D721Med (cell line): ENCODE data around the gene RHOBTB1.

Experiments used
- DNase-seq: peaks from one replicate; pipeline ENCODE4 v3.0.0; 2011; ENCODE audit warnings: low spot score; ENCODE audit not compliant: insufficient read length
- FAIRE-seq: peaks from 2 replicates; lab custom pipeline; 2011; peaks lifted over from hg19 to GRCh38; lab: Jason Lieb, UNC
- CTCF ChIP-seq: IDR thresholded peaks from 2 replicates; pipeline ENCODE4 v1.5.1; 2012; ENCODE audit warnings: mild to moderate bottlenecking, control low read depth; ENCODE audit not compliant: insufficient read depth; ENCODE audit errors: missing control alignments

RHOBTB1 gene

GRCh38 chr10:60957667-60958221 is 13.8 kb upstream of the RHOBTB1 start:
- DNase-seq (no peak), FAIRE-seq (no peak)
- TF ChIP-seq CTCF, result no peak

DNA sequence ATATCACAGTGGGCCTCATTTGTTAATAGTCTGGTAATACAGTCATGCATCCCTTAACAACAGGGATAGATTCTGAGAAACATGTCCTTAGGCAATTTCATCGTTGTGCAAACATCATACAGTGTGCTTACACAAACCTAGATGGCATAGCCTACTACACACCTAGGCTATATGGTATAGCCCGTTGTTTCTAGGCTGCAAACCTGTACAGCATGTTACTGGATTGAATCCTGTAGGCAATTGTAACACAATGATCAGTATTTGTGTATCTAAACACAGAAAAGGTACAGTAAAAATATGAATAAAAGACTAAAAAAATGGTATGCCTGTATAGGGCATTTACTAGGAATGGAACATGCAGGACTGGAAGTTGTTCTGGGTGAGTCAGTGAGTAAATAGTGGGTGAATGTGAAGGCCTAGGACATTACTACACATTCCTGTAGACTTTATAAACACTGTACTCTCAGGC is 12.0 kb upstream of the RHOBTB1 start:
- FAIRE-seq (no peak), DNase-seq (no peak)
- no peak for TF ChIP-seq CTCF

GRCh38 chr10:60955316-60955715 is 11.3 kb upstream of the RHOBTB1 start:
- TF ChIP-seq CTCF, result no peak
- FAIRE-seq, result no peak
- no peak for DNase-seq

GRCh38 chr10:60954035-60954434 is 10.1 kb upstream of the RHOBTB1 start:
- no peak for DNase-seq
- TF ChIP-seq CTCF, result no peak
- no peak for FAIRE-seq

- no peak for TF ChIP-seq CTCF
- FAIRE-seq, result no peak
- DNase-seq, result no peak
These were observed 9.4 kb upstream of the RHOBTB1 start for GRCh38 chr10:60953420-60953819.

GRCh38 chr10:60952846-60953220 is 8.8 kb upstream of the RHOBTB1 start:
- no peak for TF ChIP-seq CTCF
- FAIRE-seq (no peak), DNase-seq (no peak)

- FAIRE-seq (no peak), DNase-seq (no peak)
- TF ChIP-seq CTCF, result no peak
These were observed 8.3 kb upstream of the RHOBTB1 start for GRCh38 chr10:60952067-60952845.
